Endothelial cell of umbilical vein (primary cell): ENCODE data around the gene FILIP1L. TPM values are rescaled to one million over a fixed set of nuclear protein-coding genes. Genes with fewer than 3 reads are reported as not detected.

Source experiments
- BruUV-seq: library from RNA; stranded (reverse); fragments of 400-500 nt; replicated peaks from 2 replicates; lab custom pipeline; 2021; lab: Mats Ljungman, UMichigan
- CTCF ChIA-PET: fragments of 300-600, 350-600 bp; sonication (Branson Sonifier 250); formaldehyde crosslinking; loops from one replicate; lab custom pipeline; 2021; ENCODE audit warnings: antibody characterized with exemption, inconsistent platforms; lab: Charles Lee
- POLR2A ChIA-PET: fragments of 300-600, 350-600 bp; sonication (Branson Sonifier 250); formaldehyde crosslinking; loops from one replicate; lab custom pipeline; 2021; ENCODE audit warnings: antibody characterized with exemption, inconsistent platforms; lab: Charles Lee
- DNase-seq: peaks from one replicate; pipeline ENCODE4 v3.0.0-alpha.2; 2011; ENCODE audit warnings: low read depth, low spot score
- FAIRE-seq: peaks from 2 replicates; lab custom pipeline; 2011; peaks lifted over from hg19 to GRCh38; lab: Jason Lieb, UNC
- H2AFZ ChIP-seq: 2 replicates; pipeline ENCODE4 v1.6.0; 2012; ENCODE audit warnings: low read depth, low read length, control low read depth, inconsistent platforms
- H3K27ac ChIP-seq: 2 replicates; pipeline ENCODE4 v1.5.1; 2011; ENCODE audit warnings: low read depth, mild to moderate bottlenecking, control low read depth, low read length, moderate library complexity; ENCODE audit not compliant: insufficient read depth
- H3K27me3 ChIP-seq, 2 experiments: 2 replicates each; pipeline versions ENCODE4 v1.6.0 to v1.6.1; 2011; ENCODE audit warnings: low read length in 2 of 2, mixed read lengths in 1 of 2; ENCODE audit not compliant: control insufficient read depth in 2 of 2, insufficient read depth in 2 of 2
- H3K36me3 ChIP-seq, 2 experiments: 2 replicates in 1 of 2; 3 replicates in 1 of 2; pipeline ENCODE4 v1.5.1; 2011; ENCODE audit warnings: low read length in 2 of 2, mild to moderate bottlenecking in 1 of 2, moderate library complexity in 1 of 2; ENCODE audit not compliant: control insufficient read depth in 2 of 2, insufficient read depth in 2 of 2; ENCODE audit errors: extremely low read depth in 1 of 2
- H3K4me1 ChIP-seq: 3 replicates; pipeline ENCODE4 v1.5.1; 2011; ENCODE audit warnings: mild to moderate bottlenecking, low read length; ENCODE audit not compliant: control insufficient read depth, insufficient read depth; ENCODE audit errors: extremely low read depth
- H3K4me2 ChIP-seq: 2 replicates; pipeline ENCODE4 v1.6.1; 2011; ENCODE audit warnings: low read length, control low read depth, mixed read lengths; ENCODE audit not compliant: insufficient read depth
- H3K4me3 ChIP-seq, 3 experiments: fragments of 200-600 bp in 1 of 3; sonication (generic), shearing (Covaris generic) in 1 of 3; replicated peaks in 1 of 3; 2 replicates each; pipeline ENCODE4 v1.5.1; 2011 to 2016; ENCODE audit warnings: control low read depth in 3 of 3, low read length in 3 of 3, mild to moderate bottlenecking in 2 of 3, inconsistent platforms in 1 of 3, low read depth in 1 of 3, moderate library complexity in 1 of 3; ENCODE audit not compliant: insufficient read depth in 1 of 3
- H3K79me2 ChIP-seq: 2 replicates; pipeline ENCODE4 v1.6.0; 2012; ENCODE audit warnings: low read length, inconsistent platforms; ENCODE audit not compliant: control insufficient read depth, insufficient read depth
- H3K9ac ChIP-seq: replicated peaks from 2 replicates; pipeline ENCODE3; 2011; ENCODE audit warnings: low read length, control low read depth; ENCODE audit not compliant: insufficient read depth; ENCODE audit errors: extremely low read depth
- H3K9me1 ChIP-seq: replicated peaks from 3 replicates; pipeline ENCODE4 v1.6.0; 2011; ENCODE audit warnings: mild to moderate bottlenecking, low read length; ENCODE audit not compliant: control insufficient read depth, insufficient read depth; ENCODE audit errors: extremely low read depth
- H3K9me3 ChIP-seq: replicated peaks from 2 replicates; pipeline ENCODE4 v1.5.1; 2012; ENCODE audit warnings: low read length, inconsistent platforms; ENCODE audit not compliant: control insufficient read depth, insufficient read depth
- H4K20me1 ChIP-seq: replicated peaks from 2 replicates; pipeline ENCODE3; 2011; ENCODE audit warnings: mild to moderate bottlenecking, low read length; ENCODE audit not compliant: control insufficient read depth, insufficient read depth; ENCODE audit errors: extremely low read depth
- CTCF ChIP-seq, 2 donors: IDR thresholded peaks; 1 replicate in 1 of 2; 2 replicates in 1 of 2; pipeline ENCODE4 v1.5.1; 2011; ENCODE audit warnings: low read length in 2 of 2, mild to moderate bottlenecking in 2 of 2, moderate library complexity in 2 of 2, control low read depth in 1 of 2, inconsistent platforms in 1 of 2, low read depth in 1 of 2; ENCODE audit not compliant: insufficient read depth in 1 of 2; ENCODE audit errors: extremely low read depth in 1 of 2
- EZH2 ChIP-seq: IDR thresholded peaks from 2 replicates; pipeline ENCODE4 v1.6.1; 2012; ENCODE audit warnings: borderline replicate concordance, low read depth, mild to moderate bottlenecking, moderate library complexity, low read length, inconsistent platforms; ENCODE audit not compliant: severe bottlenecking
- FOS ChIP-seq: IDR thresholded peaks from 2 replicates; pipeline ENCODE4 v1.6.1; 2011; ENCODE audit warnings: mild to moderate bottlenecking, low read length, moderate library complexity, borderline replicate concordance; ENCODE audit not compliant: insufficient read depth
- GATA2 ChIP-seq: IDR thresholded peaks from 2 replicates; pipeline ENCODE4 v1.7.0; 2011; ENCODE audit warnings: low read depth, mild to moderate bottlenecking, moderate library complexity, mixed read lengths, low read length; ENCODE audit not compliant: insufficient read length, insufficient read depth
- JUN ChIP-seq: IDR thresholded peaks from 2 replicates; pipeline ENCODE4 v1.6.1; 2011; ENCODE audit warnings: borderline replicate concordance, low read depth; ENCODE audit not compliant: insufficient read length, insufficient read depth
- MAX ChIP-seq: IDR thresholded peaks from 2 replicates; pipeline ENCODE4 v1.6.1; 2011; ENCODE audit not compliant: insufficient read depth, insufficient read length
- MYC ChIP-seq: IDR thresholded peaks from one replicate; pipeline ENCODE4 v1.6.1; 2011; ENCODE audit warnings: mild to moderate bottlenecking, low read depth, low read length
- POLR2A ChIP-seq: IDR thresholded peaks from 2 replicates; pipeline ENCODE4 v1.6.1; 2012; ENCODE audit warnings: low read depth, mild to moderate bottlenecking, control low read depth, low read length
- POLR2AphosphoS5 ChIP-seq: IDR thresholded peaks from 2 replicates; pipeline ENCODE4 v1.6.1; 2012; ENCODE audit warnings: low read depth, mild to moderate bottlenecking, control low read depth, low read length, moderate library complexity; ENCODE audit not compliant: insufficient read depth
- dilution Hi-C: fragments of 300-500 bp; cut with MboI; formaldehyde crosslinking; loops from one replicate; pipeline ENCODE4 v1.15.0; 2019; ENCODE audit warnings: low sequenced_read_pairs; ENCODE audit not compliant: extremely low pct_ligation_motif_present
- intact Hi-C: fragments of 100-400 bp; cut with micrococcal nuclease; formaldehyde crosslinking; loops from one replicate; pipeline ENCODE4 v1.10.0; 2022
- polyA plus RNA-seq, 4 experiments: library from polyadenylated mRNA; depleted of rRNA in 3 of 4; stranded (reverse) in 3 of 4; unstranded in 1 of 4; fragments of >200 nt; gene quantifications; 2 replicates each; pipeline versions ENCODE4 v1.2.1 to v1.2.3, GENCODE V29; 2011 to 2012; ENCODE audit warnings: missing spikeins in 1 of 4
- total RNA-seq: library from RNA; stranded (reverse); gene quantifications from 2 replicates; pipeline ENCODE4 v1.2.3, GENCODE V29; 2021

FILIP1L gene
- total and polyA plus RNA-seq, 2 donors (not counting 3 experiments of a cell fraction or from before 2014, with no cell fraction given): 26.0 to 29.9 TPM

- Histone ChIP-seq H3K36me3 (no peaks in the 10 kb centered on the region), H4K20me1 (no peaks in the 10 kb centered on the region), H3K27me3 (no peaks in the 10 kb centered on the region), H3K4me2 (no peak overlapping the region), H2AFZ (no peak overlapping the region), H3K4me1 (no peaks in the 10 kb centered on the region), H3K27ac (no peak overlapping the region), H3K4me3 (no peak overlapping the region), H3K9ac (no peak overlapping the region), H3K9me3 (no peaks in the 10 kb centered on the region), H3K9me1 (no peaks in the 10 kb centered on the region), H3K79me2 (peaks cover 5% of the 10 kb centered on the region)
- POLR2A ChIA-PET: no interaction called here
- BruUV-seq: no TSS peak
- CTCF ChIA-PET: interaction anchor here (0.8 to 1.1 kb wide), 3 partner anchors 9 to 257 kb away, joined by 3 read pairs; no protein-coding TSS in a partner anchor
- TF ChIP-seq FOS (peak; percentile 6), JUN (peak; percentile 55), POLR2AphosphoS5 (no peak)
- intact Hi-C loops (no loop called here), dilution Hi-C loops (no loop called here)
- peak; percentile 12 for FAIRE-seq
- DNase-seq: peak; percentile 59
Measured at GRCh38 chr3:99997293-99997692, 117.0 kb downstream of the FILIP1L start.

GRCh38 chr3:99990179-99990578 lies 124.1 kb downstream of the FILIP1L start:
- Histone ChIP-seq H3K4me3 (no peak overlapping the region), H3K36me3 (no peaks in the 10 kb centered on the region), H3K4me1 (no peaks in the 10 kb centered on the region), H3K27ac (no peak overlapping the region), H3K9me1 (no peaks in the 10 kb centered on the region), H3K9me3 (no peaks in the 10 kb centered on the region), H3K27me3 (no peaks in the 10 kb centered on the region), H3K4me2 (no peak overlapping the region), H4K20me1 (no peaks in the 10 kb centered on the region), H2AFZ (no peak overlapping the region), H3K79me2 (peaks cover 5% of the 10 kb centered on the region), H3K9ac (no peak overlapping the region)
- dilution Hi-C loops: no loop called here
- ChIA-PET CTCF (interaction anchor here (1.0 kb wide), 1 partner anchor 158 kb away, joined by 3 read pairs; no protein-coding TSS in a partner anchor), POLR2A (no interaction called here)
- intact Hi-C loops: no loop called here
- TF ChIP-seq JUN (no peak), GATA2 (no peak), MYC (no peak), POLR2A (no peak), FOS (no peak), POLR2AphosphoS5 (no peak), MAX (no peak), EZH2 (no peak), CTCF (IDR thresholded peaks at IDR 0.05; ENCODE audit: extremely low read depth in 1 of 2, insufficient read depth in 1 of 2, low read depth in 1 of 2, low read length in 2 of 2) (no peak)
- no TSS peak for BruUV-seq
- DNase-seq (no peak), FAIRE-seq (no peak)
